GM18505 (cell line): Measurements from ENCODE around the gene RMND5B.
A peak's percentile ranks its signal among the peaks of the same experiment; 100 is the strongest.
"Not testable (repeated sequence)": the region's sequence is repeated elsewhere in the genome, so short reads cannot be mapped to it uniquely, and the experiment has no call there.

Experiments used
- ATAC-seq: cut with Tn5 transposase; IDR thresholded peaks from one replicate; pipeline ENCODE4 v1.9.1; 2021; ENCODE audit not compliant: unreplicated experiment
- POLR2A ChIP-seq: IDR thresholded peaks from 4 replicates; pipeline ENCODE4 v1.6.1; 2011; ENCODE audit warnings: borderline replicate concordance; ENCODE audit not compliant: insufficient read depth, insufficient read length; ENCODE audit errors: extremely low read depth

The RMND5B gene, protein sequence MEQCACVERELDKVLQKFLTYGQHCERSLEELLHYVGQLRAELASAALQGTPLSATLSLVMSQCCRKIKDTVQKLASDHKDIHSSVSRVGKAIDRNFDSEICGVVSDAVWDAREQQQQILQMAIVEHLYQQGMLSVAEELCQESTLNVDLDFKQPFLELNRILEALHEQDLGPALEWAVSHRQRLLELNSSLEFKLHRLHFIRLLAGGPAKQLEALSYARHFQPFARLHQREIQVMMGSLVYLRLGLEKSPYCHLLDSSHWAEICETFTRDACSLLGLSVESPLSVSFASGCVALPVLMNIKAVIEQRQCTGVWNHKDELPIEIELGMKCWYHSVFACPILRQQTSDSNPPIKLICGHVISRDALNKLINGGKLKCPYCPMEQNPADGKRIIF

DNA sequence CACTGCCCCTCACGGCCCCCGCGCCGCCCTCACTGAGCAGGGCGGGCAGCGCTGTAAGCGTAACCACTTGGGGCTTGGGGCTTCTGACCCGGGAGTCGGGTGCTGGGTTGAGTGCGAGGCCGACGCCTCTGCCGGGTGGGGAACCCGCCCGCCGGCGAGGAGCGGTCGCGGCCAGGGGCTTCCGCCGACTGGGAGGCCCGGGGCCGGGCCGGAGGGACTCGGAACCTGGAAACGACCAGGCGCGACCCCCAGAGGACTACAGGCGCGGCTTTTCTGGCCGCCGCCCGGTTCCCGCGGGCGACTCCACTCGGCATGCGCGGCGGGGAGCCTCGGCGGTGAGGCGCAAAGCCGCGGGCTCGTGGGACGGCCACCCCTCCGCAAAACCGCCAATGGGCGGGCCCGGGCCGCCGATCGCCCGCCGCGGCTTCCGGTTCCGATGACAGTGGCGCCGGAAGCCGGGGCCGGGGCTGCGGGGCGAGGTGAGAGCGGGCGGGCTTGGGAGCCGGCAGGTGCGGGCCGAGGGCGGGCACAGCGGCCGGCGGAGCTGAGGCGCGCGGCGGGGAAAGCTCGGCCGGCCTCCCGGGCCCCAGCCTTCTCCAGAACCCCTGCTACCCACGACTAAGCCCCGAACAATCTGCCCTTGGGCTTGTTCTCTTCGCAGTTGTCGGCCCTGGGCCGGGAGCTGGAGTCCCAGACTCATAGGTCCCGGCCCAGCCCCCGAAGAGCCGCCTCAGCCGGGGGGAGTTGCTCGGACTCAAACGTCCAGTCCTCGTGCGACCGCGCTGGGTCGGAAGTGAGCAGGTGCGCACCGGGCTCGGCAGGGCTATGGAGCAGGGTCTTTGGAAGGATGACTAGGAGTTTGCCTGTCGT, at the start of gene RMND5B:
RMND5B (plus strand) TSS at position 439 of the 870 bp plus-strand sequence. CDS start 7,106 bp downstream, outside the sequence.
- peak; percentile 78 for TF ChIP-seq POLR2A
- ATAC-seq, result peak; percentile 93

DNA sequence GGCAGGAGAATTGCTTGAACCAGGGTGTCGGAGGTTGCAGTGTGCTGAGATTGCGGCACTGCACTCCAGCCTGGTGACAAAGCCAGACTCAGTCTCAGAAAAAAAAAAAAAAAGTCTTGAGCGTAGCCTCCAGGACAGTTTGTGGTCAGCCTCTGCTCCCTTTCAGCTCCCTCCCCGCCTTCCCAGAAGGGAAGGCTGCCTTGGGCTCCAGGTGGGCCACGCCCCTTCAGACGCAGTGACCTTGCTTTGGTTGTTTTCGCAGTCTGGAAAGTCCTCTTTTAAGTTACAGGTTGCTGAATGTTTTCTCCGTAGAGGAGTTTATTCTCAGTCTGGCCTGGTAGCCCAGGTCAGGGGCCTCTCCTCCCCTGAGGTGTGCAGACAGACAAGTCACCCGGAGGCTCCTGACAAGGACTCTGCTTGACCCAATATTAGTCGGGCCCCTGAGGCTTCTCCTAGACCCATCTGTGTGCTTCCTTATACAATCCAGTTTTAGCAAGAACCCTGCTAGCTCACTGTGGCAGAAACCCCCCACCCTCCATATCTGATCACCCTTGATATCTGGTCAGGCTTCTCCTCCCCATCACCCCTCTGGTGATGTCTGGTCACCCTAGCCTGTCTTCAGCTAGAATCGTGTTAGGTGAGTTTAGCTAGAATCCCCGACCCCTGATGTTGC, 49.1 kb upstream of the RMND5B start:
- no peak for TF ChIP-seq POLR2A
- ATAC-seq, result no peak

DNA sequence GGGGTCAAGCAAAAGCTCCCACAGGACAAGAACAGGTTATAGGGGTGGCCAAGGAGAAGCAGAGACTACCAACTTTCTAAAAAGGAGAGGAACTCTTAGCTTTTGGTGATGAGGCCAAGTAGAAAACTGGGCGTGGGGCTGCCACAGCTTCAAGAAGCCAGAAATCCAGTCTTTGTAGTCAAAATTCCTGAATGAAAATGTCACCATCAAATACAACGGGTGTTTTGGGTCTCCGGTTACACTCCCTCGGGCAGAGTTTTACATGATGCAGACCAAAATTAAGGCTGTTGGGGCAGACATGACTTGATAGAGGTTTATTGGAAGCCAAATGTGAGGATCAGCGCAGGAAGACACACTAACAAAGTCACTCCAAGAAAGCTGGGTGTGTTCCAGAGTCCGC, 46.9 kb upstream of the RMND5B start:
- no peak for TF ChIP-seq POLR2A
- ATAC-seq, result no peak

DNA sequence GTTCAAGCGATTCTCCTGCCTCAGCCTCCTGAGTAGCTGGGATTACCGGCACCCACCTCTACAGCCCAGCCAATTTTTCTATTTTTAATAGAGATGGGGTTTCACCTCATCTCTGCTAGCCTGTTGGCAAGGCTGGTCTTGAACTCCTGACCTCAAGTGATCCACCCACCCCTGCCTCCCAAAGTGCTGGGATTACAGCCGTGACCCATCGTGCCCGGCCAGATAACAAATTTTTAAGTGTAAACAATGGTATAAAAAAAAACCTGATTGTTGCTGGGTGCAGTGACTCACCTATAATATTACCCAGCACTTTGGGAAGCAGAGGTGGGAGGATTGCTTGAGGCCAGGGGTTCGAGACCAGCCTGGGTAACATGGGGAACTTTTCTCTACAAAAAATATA, 45.5 kb upstream of the RMND5B start:
- TF ChIP-seq POLR2A, result no peak
- no peak for ATAC-seq

DNA sequence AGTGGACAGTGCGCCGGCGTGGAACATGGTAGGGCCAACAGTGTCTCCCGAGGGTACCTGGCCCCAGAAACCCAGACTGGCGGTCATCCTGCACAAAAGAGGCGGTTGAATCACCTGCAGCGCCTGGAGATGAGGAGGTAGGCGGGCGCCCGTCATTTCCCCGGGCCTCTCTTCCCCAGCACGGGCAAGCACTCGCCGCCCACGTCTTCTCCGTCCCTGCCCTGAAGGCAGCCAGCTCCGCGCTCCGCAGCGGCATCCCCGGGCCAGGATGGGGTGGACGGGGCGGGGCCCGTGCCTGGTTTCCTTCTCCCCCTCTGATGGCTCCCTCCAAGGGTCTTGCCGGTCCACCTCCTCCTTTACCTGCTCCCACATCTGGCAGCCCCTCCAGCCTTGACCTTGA, 44.5 kb upstream of the RMND5B start:
- ATAC-seq, result no peak
- no peak for TF ChIP-seq POLR2A

DNA sequence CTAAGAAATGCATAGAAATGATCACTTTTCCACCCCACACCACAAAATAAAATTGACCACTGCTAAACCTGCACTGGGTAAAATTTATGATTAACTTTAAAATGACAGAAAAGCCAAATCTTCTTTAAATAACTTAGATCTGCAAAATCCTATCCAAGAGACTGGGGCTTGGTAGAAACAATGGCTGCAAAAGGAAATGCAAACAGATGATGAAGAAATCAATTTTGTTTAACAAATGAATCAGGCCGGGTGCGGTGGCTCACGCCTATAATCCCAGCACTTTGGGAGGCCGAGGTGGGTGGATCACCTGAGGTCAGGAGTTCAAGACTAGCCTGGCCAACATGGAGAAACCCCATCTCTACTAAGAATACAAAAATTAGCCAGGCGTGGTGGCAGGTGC, 43.6 kb upstream of the RMND5B start:
- ATAC-seq, result not testable (repeated sequence)

DNA sequence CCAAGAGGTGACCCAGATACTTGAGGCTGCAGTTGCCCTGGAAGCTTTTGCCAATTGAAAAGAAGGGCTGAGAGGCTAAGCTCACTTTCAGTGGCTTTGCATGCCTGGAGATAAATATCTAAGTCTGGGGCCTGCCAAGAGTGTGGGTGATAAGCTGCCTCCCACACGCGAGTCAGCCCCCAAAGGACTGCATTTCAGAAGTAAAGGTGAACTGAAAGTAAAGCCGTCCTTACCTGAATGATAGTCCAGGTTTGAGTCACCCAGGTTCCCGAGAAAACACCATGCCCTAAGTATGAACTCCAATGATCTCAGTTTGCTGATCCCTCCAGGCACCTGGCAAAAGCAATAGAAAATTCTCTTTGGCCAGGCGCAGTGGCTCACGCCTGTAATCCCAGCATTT, 40.0 kb upstream of the RMND5B start:
- ATAC-seq, result no peak
- TF ChIP-seq POLR2A, result no peak

DNA sequence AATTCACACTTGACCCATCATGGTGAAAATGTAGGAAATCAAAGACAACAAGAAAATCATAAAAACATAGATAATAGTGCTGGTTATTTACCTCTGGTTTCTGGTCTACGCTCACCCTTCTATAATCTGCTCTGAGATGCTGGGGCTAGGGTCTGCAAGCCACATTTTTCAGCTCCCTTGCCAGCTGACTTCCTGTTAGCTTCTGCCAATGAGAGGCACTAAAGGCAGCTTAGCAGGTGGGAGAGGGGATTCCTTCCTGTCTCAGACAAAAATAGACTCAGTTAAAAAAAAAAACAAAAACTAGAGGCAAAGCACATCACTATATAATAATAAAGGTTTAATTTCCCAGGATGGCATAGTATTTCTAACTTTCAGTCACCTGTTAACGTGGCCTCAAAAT, 37.7 kb upstream of the RMND5B start:
- TF ChIP-seq POLR2A, result no peak
- ATAC-seq, result no peak

DNA sequence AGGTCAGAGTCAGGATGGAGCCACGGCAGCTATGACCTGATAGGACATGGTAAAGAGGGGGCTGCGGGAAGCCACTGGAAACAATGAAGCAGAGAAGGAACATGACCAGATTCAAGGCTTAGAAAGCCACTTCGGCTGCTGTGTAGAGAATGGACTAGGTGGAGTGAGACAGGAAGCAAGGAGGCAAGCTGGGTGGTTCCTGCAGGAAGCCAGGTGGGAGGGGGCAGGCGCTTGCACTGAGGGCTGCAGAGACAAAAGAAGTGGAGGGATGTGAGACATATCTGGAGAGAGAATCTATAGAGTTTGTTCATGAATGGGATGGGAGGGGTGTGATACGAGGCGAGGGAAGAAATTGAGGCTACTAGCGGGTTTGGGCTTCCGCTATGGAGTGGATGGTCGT, 36.5 kb upstream of the RMND5B start:
- no peak for TF ChIP-seq POLR2A
- no peak for ATAC-seq

DNA sequence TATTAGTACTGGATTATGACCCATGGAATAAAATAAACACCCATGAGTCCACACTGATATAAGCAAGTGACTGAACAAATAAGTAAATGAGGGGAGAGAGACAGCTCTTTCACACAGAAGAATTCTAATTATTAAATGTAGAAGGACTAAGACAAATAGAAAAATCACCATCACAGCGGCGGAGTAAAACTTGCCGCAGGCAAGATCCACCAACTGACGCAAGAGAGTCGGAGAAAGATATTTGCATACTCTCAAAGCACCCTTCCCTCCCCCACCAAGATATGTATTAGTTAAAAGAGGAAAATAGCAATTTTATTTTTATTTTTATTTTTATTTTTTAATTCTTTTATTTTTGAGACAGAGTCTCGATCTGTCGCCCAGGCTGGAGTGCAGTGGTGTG, 32.1 kb upstream of the RMND5B start:
- ATAC-seq, result no peak

DNA sequence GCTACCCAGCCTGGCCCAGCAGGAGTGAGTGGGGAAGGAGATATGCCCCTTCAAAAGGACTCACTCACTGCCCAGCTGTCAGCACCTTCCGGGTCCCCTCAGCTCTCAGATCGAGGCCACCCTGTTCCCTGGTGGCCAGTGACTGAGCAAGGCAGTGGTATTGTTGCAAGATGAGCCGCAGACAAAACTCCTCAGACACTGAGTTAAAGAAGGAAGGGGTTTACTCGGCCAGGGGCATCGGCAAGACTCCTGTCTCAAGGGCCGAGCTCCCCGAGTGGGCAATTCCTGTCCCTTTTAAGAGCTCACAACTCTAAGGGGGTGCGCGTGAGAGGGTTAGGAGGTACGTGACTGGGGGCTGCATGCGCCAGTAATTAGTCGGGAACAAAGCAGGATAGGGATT, 27.2 kb upstream of the RMND5B start:
- no peak for ATAC-seq
- no peak for TF ChIP-seq POLR2A

More for the DNA sequence above, 32.1 kb upstream of the RMND5B start:
- no peak for TF ChIP-seq POLR2A

DNA sequence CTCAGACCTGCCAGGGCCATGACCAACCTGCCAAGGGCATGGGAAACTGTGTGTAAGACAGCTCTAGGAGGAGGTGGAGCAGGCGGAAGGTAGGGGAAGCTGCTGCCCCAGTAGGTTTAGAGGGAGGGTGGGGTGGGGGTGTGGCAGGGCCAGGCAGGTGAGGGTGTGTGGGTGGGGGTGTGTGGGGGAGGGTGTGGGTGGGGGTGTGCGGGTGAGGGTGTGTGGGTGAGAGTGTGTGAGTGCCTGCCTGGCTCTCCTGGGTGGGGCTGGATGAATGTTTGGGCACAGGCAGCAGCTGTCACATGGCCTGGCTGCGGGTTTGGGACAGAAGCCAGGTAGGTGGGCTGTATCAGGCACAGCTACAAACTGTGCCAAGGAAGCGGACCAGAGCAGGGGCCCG, 26.3 kb upstream of the RMND5B start:
- ATAC-seq, result no peak
- TF ChIP-seq POLR2A, result no peak

DNA sequence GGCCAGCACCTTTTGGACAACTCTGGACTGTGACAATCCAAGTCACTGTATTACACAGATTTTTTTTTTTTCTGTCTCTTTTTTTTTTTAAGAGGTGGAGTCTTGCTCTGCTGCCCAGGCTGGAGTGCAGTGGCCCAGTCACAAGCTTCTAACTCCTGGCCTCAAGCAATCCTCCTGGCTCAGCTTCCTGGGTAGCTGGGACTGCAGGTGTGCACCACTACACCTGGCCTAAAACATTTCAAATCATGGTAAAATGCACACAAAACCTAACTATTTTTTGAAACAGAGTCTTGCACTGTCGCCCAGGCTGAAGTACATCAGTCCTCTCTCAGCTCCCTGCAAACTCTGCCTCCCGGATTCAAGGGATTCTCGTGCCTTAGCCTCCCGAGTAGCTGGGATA, 24.7 kb upstream of the RMND5B start:
- TF ChIP-seq POLR2A, result no peak
- no peak for ATAC-seq

DNA sequence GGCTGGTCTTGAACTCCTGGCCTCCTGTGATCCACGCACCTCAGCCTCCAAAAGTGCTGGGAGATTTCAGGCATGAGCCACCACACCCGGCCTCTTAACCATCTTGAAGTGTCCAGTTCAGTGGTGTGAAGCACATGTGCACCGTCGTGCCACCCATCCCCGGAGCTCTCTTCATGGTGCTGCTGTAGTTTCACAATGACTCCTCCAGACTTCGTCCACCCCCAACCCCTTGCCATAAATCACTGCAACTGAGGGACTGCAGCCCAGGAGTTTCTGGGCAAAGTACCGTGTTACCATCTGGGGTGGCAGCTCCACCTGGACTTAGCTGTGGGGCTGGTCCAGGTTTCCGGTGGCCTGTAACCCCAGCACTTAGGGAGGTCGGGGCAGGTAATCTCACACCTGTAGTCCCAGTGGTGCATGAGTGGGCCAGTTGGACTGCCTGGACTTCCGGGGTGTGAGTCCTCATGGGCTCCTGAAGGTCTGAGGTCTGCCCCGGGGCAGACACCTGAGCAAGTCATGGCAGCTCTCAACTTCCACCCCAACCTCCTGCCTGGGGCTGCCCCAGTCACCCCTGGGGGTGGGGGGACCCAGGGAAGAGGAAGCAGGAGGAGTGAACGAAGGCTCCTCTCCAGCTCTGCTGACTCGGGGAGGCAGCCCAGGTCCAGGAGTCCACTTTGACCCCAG, 24.1 kb upstream of the RMND5B start:
- ATAC-seq, result no peak
- no peak for TF ChIP-seq POLR2A
